ENCODE measurements around the gene STAB1.

STAB1 gene

DNA sequence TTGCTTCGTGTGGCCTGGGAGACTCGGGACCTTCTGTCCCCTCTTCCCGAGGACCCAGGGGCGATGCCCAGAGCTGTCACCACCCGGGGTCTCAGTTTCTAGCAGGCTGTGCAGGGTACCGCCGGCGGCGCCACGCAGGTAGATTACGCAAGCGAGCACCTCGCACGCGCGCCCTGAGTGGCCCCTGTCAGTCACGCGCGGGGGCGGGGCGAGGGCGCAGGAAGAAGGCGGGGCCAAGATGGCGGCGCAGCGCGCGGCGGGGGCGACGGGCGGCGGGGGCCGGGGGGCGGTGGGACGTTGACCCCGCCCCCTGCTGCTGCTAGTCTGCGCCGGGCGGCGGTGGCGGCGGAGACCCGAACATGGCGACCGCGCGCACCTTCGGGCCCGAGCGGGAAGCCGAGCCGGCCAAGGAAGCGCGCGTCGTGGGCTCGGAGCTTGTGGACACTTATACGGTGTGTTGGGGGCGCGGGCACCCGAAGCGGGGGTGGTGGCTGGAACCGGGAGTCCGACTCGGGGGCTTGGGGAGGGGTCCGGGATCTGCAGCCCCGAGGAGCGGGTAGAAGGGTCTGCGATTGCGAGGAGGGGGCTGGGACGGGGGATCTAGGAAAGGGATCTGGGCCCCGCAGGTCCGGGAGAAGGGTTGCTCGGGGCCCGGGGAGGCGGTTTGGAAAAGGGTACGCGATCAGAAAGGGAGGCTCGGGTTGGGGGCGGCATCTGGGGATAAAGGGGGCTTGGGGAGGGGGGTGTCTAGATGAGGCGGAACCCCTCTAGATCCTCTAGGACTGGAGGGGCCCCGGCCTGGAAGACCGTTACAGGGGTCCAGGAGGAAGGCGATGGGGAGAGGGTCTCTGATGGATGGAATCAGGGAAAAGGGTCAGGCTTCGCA is 39.6 kb upstream of the STAB1 start, which contains the start of gene NISCH:
TSS of gene NISCH (plus strand) at position 322 of the 886 bp plus-strand sequence. CDS start at position 360, 38 bp downstream.
- H3K27ac ChIP-seq (ENCODE audit: insufficient read depth in 1 of 2, low read depth in 1 of 2, low read length in 2 of 2, poor library complexity in 1 of 2, severe bottlenecking in 2 of 2) = peak within 1 kb of the TSS; percentile 40 to 81
- H3K9me3 ChIP-seq (ENCODE audit: control extremely low read depth in 1 of 5, control insufficient read depth in 4 of 5, insufficient read depth in 2 of 5, low read depth in 1 of 5, low read length in 4 of 5) = no peaks in the 10 kb centered on the region
- ChIA-PET POLR2A (interaction anchor here (0.6 kb wide), 1 partner anchor 190 kb away, joined by 3 read pairs; no protein-coding TSS in a partner anchor), CTCF (interaction anchor here (1.0 to 15.4 kb wide), 4 partner anchors 8 to 32 kb away, joined by 3 to 477 read pairs (median 14); no protein-coding TSS in a partner anchor)
- peak within 1 kb of the TSS; percentile 61 to 90 (median 78) for H3K4me3 ChIP-seq (ENCODE audit: control insufficient read depth in 1 of 7, extremely low read depth in 1 of 7, insufficient read depth in 4 of 7, low read depth in 2 of 7, low read length in 6 of 7)
- H3K27me3 ChIP-seq (replicated peaks in 2 of 5; ENCODE audit: control insufficient read depth in 4 of 5, insufficient read depth in 5 of 5, low read length in 4 of 5) = no peaks in the 10 kb centered on the region
- H3K36me3 ChIP-seq (ENCODE audit: control insufficient read depth in 4 of 4, insufficient read depth in 4 of 4, low read length in 3 of 4) = peaks cover 7 to 24% (median 20%) of the 10 kb centered on the region in 4 experiments
- peaks cover 0 to 31% (median 23%) of the 10 kb centered on the region in 4 experiments for H3K4me1 ChIP-seq (ENCODE audit: control extremely low read depth in 1 of 4, control insufficient read depth in 4 of 4, insufficient read depth in 4 of 4, low read length in 3 of 4)
- under 1% methylated on average over 51 of the region's 86 CpGs for WGBS (ENCODE audit: insufficient coverage)
- DNase-seq = peak; percentile 82 to 91 (median 91)

DNA sequence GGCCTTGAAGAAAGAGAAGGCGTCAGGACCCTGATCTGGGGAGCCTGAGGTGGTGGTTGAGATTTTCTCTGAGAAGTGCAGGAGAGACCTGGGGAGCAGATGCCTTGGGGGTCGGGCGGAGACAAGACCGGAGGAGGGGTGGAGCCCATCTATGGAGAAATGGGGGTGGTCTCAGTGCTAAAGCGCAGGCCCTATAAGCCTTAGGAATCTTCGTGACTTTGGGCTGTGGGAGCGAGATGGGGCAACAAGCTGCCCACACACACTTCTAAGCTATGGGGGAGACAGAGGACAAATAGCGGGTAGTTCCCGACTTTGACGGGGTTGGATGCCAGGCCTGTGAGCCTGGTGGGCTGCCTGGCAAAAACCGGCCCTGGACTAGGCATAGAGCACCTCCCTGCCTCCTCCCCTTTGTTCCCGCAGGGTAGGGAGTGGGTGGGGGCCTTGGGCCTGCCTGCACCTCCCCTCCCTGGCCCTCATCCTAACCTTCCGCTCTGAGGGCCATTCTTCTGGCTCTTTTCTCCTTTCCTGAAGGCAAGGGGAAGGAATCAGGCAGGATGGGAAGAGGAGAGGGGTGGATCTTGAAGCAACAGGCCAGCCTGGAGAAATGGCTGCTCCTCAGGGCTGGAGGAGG is 38.9 kb upstream of the STAB1 start:
- Histone ChIP-seq H3K27ac (ENCODE audit: insufficient read depth in 1 of 2, low read depth in 1 of 2, low read length in 2 of 2, poor library complexity in 1 of 2, severe bottlenecking in 2 of 2) (peak overlapping the region; percentile 36 to 81), H3K9me3 (ENCODE audit: control extremely low read depth in 1 of 5, control insufficient read depth in 4 of 5, insufficient read depth in 2 of 5, low read depth in 1 of 5, low read length in 4 of 5) (no peaks in the 10 kb centered on the region)
- POLR2A ChIA-PET = interaction anchor here (0.6 kb wide), 1 partner anchor 189 kb away, joined by 3 read pairs; no protein-coding TSS in a partner anchor

DNA sequence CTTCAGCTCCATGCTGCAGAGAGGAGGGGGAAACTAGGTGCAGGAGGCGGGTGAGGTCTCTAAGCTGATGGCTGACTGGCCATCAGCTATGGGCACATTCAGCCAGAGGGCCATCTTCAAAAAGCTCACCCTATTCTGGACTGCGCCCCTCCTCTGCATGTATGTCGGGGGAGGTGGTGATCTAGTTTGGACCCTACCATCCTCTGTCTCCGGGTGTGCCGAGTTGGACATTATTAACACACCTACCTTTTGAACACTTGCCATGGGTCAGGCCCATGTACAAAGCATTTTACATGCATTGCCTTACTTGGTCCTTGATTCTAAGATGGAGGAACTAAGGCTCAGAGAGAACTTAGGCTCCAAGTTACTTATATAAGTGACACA is 38.3 kb upstream of the STAB1 start:
- peak overlapping the region in 5 of 7 experiments; percentile 73 to 90 (median 78) for H3K4me3 ChIP-seq (ENCODE audit: control insufficient read depth in 1 of 7, extremely low read depth in 1 of 7, insufficient read depth in 4 of 7, low read depth in 2 of 7, low read length in 6 of 7)
- POLR2A ChIA-PET = no interaction called here
- CTCF ChIA-PET = interaction anchor here (1.0 to 7.3 kb wide), 7 partner anchors 9 to 111 kb away, joined by 3 to 61 read pairs (median 3); no protein-coding TSS in a partner anchor
- peaks cover 9 to 33% (median 25%) of the 10 kb centered on the region in 4 experiments for H3K36me3 ChIP-seq (ENCODE audit: control insufficient read depth in 4 of 4, insufficient read depth in 4 of 4, low read length in 3 of 4)
- peaks cover 0 to 31% (median 23%) of the 10 kb centered on the region in 4 experiments for H3K4me1 ChIP-seq (ENCODE audit: control extremely low read depth in 1 of 4, control insufficient read depth in 4 of 4, insufficient read depth in 4 of 4, low read length in 3 of 4)
- peak overlapping the region; percentile 36 to 81 for H3K27ac ChIP-seq (ENCODE audit: insufficient read depth in 1 of 2, low read depth in 1 of 2, low read length in 2 of 2, poor library complexity in 1 of 2, severe bottlenecking in 2 of 2)
- DNase-seq = no peak
- no CpG with 5 or more reads among the region's 5 CpGs for WGBS (ENCODE audit: insufficient coverage)
- no peaks in the 10 kb centered on the region for H3K27me3 ChIP-seq (replicated peaks in 2 of 5; ENCODE audit: control insufficient read depth in 4 of 5, insufficient read depth in 5 of 5, low read length in 4 of 5)
- H3K9me3 ChIP-seq (ENCODE audit: control extremely low read depth in 1 of 5, control insufficient read depth in 4 of 5, insufficient read depth in 2 of 5, low read depth in 1 of 5, low read length in 4 of 5) = no peaks in the 10 kb centered on the region

More for the DNA sequence above, 38.9 kb upstream of the STAB1 start:
- 0% methylated on average over 1 of the region's 13 CpGs for WGBS (ENCODE audit: insufficient coverage)
- Histone ChIP-seq H3K27me3 (replicated peaks in 2 of 5; ENCODE audit: control insufficient read depth in 4 of 5, insufficient read depth in 5 of 5, low read length in 4 of 5) (no peaks in the 10 kb centered on the region), H3K4me3 (ENCODE audit: control insufficient read depth in 1 of 7, extremely low read depth in 1 of 7, insufficient read depth in 4 of 7, low read depth in 2 of 7, low read length in 6 of 7) (peak overlapping the region; percentile 56 to 90 (median 76)), H3K36me3 (ENCODE audit: control insufficient read depth in 4 of 4, insufficient read depth in 4 of 4, low read length in 3 of 4) (peaks cover 9 to 32% (median 24%) of the 10 kb centered on the region in 4 experiments), H3K4me1 (ENCODE audit: control extremely low read depth in 1 of 4, control insufficient read depth in 4 of 4, insufficient read depth in 4 of 4, low read length in 3 of 4) (peaks cover 0 to 31% (median 23%) of the 10 kb centered on the region in 4 experiments)
- DNase-seq = peak in 1 of 3 donors; percentile 21
- CTCF ChIA-PET = interaction anchor here (1.0 to 7.3 kb wide), 6 partner anchors 9 to 112 kb away, joined by 3 to 61 read pairs (median 3); no protein-coding TSS in a partner anchor

DNA sequence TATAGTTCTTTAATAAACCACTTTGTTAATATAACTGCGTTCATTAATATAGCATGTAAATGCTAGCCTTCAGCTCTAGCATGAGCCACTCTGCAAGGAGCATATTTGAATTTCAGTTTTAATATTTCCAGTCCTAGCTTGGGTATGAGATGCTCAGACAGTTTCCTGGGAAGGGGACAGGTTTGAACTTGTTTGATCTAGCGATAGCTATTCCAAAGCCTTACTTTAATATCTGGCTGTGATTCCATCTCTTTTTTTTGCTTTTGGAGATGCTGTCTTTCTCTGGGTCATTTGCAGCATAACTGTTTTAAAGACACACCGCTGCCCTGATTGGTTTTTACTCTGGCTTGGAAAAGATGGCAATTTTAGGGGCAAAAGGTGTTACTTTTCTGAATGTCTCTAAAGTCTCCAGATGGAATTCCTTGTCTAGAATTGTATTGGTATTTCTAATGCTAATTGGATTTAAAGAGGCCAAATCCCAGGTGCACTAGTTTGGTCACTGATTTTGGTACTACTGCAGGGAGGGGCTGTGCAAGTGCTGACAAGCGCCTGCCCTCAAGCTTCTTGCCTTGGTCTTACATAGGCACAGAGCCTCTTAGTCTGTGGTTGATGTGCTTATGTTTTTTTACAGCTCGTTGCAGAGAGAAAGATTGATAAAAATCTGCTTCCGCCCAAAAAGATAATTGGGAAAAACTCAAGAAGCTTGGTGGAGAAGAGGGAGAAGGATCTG is 36.9 kb upstream of the STAB1 start:
- Histone ChIP-seq H3K36me3 (ENCODE audit: control insufficient read depth in 4 of 4, insufficient read depth in 4 of 4, low read length in 3 of 4) (peaks cover 10 to 44% (median 28%) of the 10 kb centered on the region in 4 experiments), H3K27me3 (replicated peaks in 2 of 5; ENCODE audit: control insufficient read depth in 4 of 5, insufficient read depth in 5 of 5, low read length in 4 of 5) (no peaks in the 10 kb centered on the region), H3K27ac (ENCODE audit: insufficient read depth in 1 of 2, low read depth in 1 of 2, low read length in 2 of 2, poor library complexity in 1 of 2, severe bottlenecking in 2 of 2) (no peak overlapping the region), H3K4me1 (ENCODE audit: control extremely low read depth in 1 of 4, control insufficient read depth in 4 of 4, insufficient read depth in 4 of 4, low read length in 3 of 4) (peaks cover 0 to 27% (median 23%) of the 10 kb centered on the region in 4 experiments), H3K4me3 (ENCODE audit: control insufficient read depth in 1 of 7, extremely low read depth in 1 of 7, insufficient read depth in 4 of 7, low read depth in 2 of 7, low read length in 6 of 7) (no peak overlapping the region), H3K9me3 (ENCODE audit: control extremely low read depth in 1 of 5, control insufficient read depth in 4 of 5, insufficient read depth in 2 of 5, low read depth in 1 of 5, low read length in 4 of 5) (no peaks in the 10 kb centered on the region)
- DNase-seq = no peak
- ChIA-PET CTCF (interaction anchor here (0.9 to 7.3 kb wide), 6 partner anchors 8 to 40 kb away, joined by 3 to 61 read pairs (median 4); no protein-coding TSS in a partner anchor), POLR2A (no interaction called here)
- WGBS (ENCODE audit: insufficient coverage) = 100% methylated on average over 3 of the region's 6 CpGs

DNA sequence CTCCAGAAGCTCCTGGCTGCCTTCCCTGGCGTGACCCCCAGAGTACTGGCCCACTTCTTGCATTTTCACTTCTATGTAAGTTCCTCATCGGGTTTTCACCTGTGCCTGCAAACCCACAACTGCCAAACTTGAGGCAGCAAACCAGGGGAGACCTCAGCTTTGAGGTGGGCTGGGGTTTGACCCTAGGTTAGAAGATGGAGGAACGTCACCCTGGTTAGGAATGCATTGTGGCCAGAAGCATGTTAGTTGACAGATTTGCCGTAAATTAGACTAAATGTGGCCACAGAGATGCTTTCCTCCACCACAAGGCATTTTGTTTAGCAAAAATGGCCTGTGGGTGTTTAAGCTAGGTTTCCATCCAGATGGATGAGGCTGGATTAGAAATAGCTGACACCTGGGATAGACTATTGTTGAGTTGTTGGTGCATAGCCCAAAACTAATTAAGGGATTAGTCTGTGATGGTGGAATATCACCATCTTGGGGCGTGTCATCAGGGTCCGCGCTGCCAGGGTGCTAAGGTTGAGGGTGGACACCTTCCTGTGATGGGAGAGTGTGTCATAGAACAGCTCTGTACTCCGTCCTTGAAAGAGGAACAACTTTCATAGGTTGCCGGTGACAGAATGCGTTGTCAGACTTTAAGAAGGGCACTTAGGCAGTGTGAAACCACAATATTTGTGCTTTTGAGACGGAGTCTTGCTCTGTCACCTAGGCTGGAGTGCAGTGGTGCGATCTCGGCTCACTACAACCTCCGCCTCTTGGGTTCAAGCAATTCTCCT is 36.2 kb upstream of the STAB1 start:
- Histone ChIP-seq H3K4me3 (ENCODE audit: control insufficient read depth in 1 of 7, extremely low read depth in 1 of 7, insufficient read depth in 4 of 7, low read depth in 2 of 7, low read length in 6 of 7) (no peak overlapping the region), H3K27ac (ENCODE audit: insufficient read depth in 1 of 2, low read depth in 1 of 2, low read length in 2 of 2, poor library complexity in 1 of 2, severe bottlenecking in 2 of 2) (no peak overlapping the region), H3K9me3 (ENCODE audit: control extremely low read depth in 1 of 5, control insufficient read depth in 4 of 5, insufficient read depth in 2 of 5, low read depth in 1 of 5, low read length in 4 of 5) (no peaks in the 10 kb centered on the region), H3K4me1 (ENCODE audit: control extremely low read depth in 1 of 4, control insufficient read depth in 4 of 4, insufficient read depth in 4 of 4, low read length in 3 of 4) (peaks cover 0 to 25% (median 23%) of the 10 kb centered on the region in 4 experiments), H3K27me3 (replicated peaks in 2 of 5; ENCODE audit: control insufficient read depth in 4 of 5, insufficient read depth in 5 of 5, low read length in 4 of 5) (no peaks in the 10 kb centered on the region), H3K36me3 (ENCODE audit: control insufficient read depth in 4 of 4, insufficient read depth in 4 of 4, low read length in 3 of 4) (peaks cover 13 to 47% (median 28%) of the 10 kb centered on the region in 4 experiments)
- no peak for DNase-seq
- ChIA-PET POLR2A (no interaction called here), CTCF (interaction anchor here (0.9 to 7.3 kb wide), 6 partner anchors 11 to 168 kb away, joined by 3 to 61 read pairs (median 4); no protein-coding TSS in a partner anchor)
- 100% methylated on average over 5 of the region's 14 CpGs for WGBS (ENCODE audit: insufficient coverage)

DNA sequence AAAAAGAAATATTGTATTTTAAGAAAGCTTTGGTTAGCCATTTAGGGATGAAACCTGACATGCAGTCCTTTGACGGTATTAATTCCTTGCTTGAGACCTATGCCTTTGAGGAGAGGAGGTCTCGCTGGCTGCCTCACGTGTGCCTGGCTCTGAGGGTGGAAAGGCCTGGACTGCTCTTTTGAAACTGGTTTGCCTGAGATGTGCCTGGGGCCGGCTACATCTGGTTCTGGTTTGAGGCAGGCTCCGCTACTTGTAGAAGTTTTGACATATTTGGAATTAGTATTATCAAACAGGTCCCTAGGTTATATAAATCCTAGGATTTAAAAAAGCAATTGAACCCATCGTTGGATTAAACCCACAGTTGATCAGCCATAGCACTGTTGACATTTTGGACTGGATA is 33.3 kb upstream of the STAB1 start:
- Histone ChIP-seq H3K4me3 (ENCODE audit: control insufficient read depth in 1 of 7, extremely low read depth in 1 of 7, insufficient read depth in 4 of 7, low read depth in 2 of 7, low read length in 6 of 7) (no peak overlapping the region), H3K4me1 (ENCODE audit: control extremely low read depth in 1 of 4, control insufficient read depth in 4 of 4, insufficient read depth in 4 of 4, low read length in 3 of 4) (peaks cover 0 to 9% (median 2%) of the 10 kb centered on the region in 4 experiments), H3K27me3 (replicated peaks in 2 of 5; ENCODE audit: control insufficient read depth in 4 of 5, insufficient read depth in 5 of 5, low read length in 4 of 5) (no peaks in the 10 kb centered on the region), H3K27ac (ENCODE audit: insufficient read depth in 1 of 2, low read depth in 1 of 2, low read length in 2 of 2, poor library complexity in 1 of 2, severe bottlenecking in 2 of 2) (no peak overlapping the region), H3K36me3 (ENCODE audit: control insufficient read depth in 4 of 4, insufficient read depth in 4 of 4, low read length in 3 of 4) (peaks cover 15 to 60% (median 37%) of the 10 kb centered on the region in 4 experiments), H3K9me3 (ENCODE audit: control extremely low read depth in 1 of 5, control insufficient read depth in 4 of 5, insufficient read depth in 2 of 5, low read depth in 1 of 5, low read length in 4 of 5) (no peaks in the 10 kb centered on the region)
- no peak for DNase-seq
- WGBS (ENCODE audit: insufficient coverage) = 100% methylated on average over 4 of the region's 6 CpGs
- CTCF ChIA-PET = interaction anchor here (1.2 to 7.3 kb wide), 3 partner anchors 8 to 50 kb away, joined by 5 to 61 read pairs (median 6); no protein-coding TSS in a partner anchor
- POLR2A ChIA-PET = no interaction called here
